ENCODE data around the gene BTG2. TPM values are rescaled to one million over a fixed set of nuclear protein-coding genes. Genes with fewer than 3 reads are reported as not detected.
A peak's percentile ranks its signal among the peaks of the same experiment; 100 is the strongest.

BTG2 gene
- total and polyA plus RNA-seq, 2 experiments from 2014 or later = 5.0 to 7.5 TPM

DNA sequence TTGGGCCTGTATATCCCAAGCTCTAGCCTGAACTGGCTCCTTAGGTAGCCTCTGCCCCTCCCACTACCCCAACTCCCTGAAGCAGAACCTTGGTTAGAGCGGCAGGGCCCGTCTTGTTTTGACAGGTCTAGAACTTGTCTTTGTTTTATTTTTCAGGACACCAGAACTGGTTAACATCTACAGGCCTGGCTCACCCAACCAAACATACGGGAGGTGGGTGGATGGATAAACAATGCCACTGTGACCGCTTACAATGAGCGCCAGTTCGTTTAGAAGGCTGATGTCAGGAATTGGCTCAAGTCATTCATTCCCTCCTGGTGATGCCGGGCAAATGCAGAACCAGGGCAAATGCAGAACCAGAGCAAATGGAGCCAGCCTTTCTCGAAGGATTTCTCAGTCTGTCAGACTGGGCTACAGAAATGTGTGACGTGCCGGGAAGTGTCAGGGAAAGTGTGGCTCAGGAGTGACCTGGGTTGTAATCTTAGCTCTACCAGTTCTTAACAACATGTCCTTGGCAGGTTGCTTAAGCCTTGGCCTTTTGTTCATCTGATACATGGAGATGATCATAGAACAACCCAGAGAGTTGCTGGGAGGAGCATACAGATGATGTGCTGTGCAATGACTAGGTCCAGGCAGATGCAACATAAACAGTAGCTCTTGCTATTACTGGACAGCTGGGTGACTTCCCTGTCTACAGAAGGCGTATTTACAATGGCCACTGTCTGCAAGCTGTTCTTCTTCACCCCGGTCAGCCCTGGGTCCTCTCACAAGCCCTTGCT is 30.5 kb upstream of the BTG2 start:
- TF ChIP-seq EZH2phosphoT487 (IDR thresholded peaks at IDR 0.05; ENCODE audit: insufficient read depth, low read depth) (no peak), EZH2 (IDR thresholded peaks at IDR 0.05; ENCODE audit: insufficient read depth, poor library complexity, severe bottlenecking) (no peak)
- Histone ChIP-seq H3K9me2 (ENCODE audit: insufficient read depth) (no peaks in the 10 kb centered on the region), H3K79me2 (ENCODE audit: insufficient read depth) (no peaks in the 10 kb centered on the region), H3K27ac (no peak overlapping the region), H2AFZ (no peak overlapping the region), H3F3A (ENCODE audit: insufficient read depth) (0 out of 2 replicates have a peak, but pooled peaks cover 12% of the 10 kb centered on the region), H3K9ac (no peak overlapping the region), H3K4me1 (ENCODE audit: insufficient read depth) (peaks cover 11% of the 10 kb centered on the region), H3K4me2 (ENCODE audit: unreplicated experiment) (no peak overlapping the region), H3K4me3 (no peak overlapping the region), H3K36me3 (ENCODE audit: low read depth) (no peaks in the 10 kb centered on the region), H3K9me3 (ENCODE audit: low read depth) (no peaks in the 10 kb centered on the region), H4K20me1 (ENCODE audit: insufficient read depth) (no peaks in the 10 kb centered on the region), H3K27me3 (replicated peaks; ENCODE audit: insufficient read depth) (no peaks in the 10 kb centered on the region)
- DNase-seq = peak; percentile 65
- in situ Hi-C loops (cut with MboI) = loop anchor here (5.0 to 10.0 kb wide), 2 partner anchors 63 to 210 kb away; no protein-coding TSS in a partner anchor
- 40 to 44% methylated on average over 12 of the region's 12 CpGs for WGBS, 2 experiments (ENCODE audit: low coverage in 1 of 2, low lambda C conversion rate in 2 of 2, missing lambda C conversion rate in 2 of 2)

DNA sequence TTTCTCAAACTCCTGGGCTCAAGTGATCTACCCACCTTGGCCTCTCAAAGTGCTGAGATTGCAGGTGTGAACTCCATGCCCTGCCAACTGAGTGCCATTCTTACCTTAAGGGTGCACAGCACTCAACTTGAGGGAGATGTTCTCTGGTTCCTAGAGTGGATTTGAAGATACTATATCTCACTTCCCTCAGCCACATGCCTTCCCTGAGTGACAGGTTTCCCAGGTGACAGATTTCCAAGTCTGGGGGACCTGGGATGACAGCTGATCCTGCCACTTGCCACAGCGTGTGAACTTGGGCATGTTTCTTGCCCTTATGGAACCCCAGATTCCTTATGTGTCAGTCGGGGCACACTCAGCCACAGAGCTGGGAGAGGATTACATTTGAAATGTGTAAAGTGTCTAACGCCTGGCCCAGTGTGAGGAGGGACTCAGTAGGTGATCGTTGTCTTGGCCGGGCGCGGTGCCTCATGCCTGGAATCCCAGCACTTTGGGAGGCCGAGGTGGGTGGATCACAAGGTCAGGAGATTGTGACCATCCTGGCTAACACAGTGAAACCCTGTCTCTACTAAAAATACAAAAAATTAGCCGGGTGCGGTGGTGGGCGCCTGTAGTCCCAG is 29.6 kb upstream of the BTG2 start:
- in situ Hi-C loops (cut with MboI) = loop anchor here (5.0 to 10.0 kb wide), 2 partner anchors 62 to 209 kb away; no protein-coding TSS in a partner anchor
- DNase-seq = no peak
- Histone ChIP-seq H3K27ac (no peak overlapping the region), H3K4me1 (ENCODE audit: insufficient read depth) (peaks cover 11% of the 10 kb centered on the region), H4K20me1 (ENCODE audit: insufficient read depth) (no peaks in the 10 kb centered on the region), H2AFZ (no peak overlapping the region), H3K9ac (no peak overlapping the region), H3K4me2 (ENCODE audit: unreplicated experiment) (no peak overlapping the region), H3K79me2 (ENCODE audit: insufficient read depth) (no peaks in the 10 kb centered on the region), H3K4me3 (no peak overlapping the region), H3K9me3 (ENCODE audit: low read depth) (no peaks in the 10 kb centered on the region), H3F3A (ENCODE audit: insufficient read depth) (0 out of 2 replicates have a peak, but pooled peaks cover 12% of the 10 kb centered on the region), H3K36me3 (ENCODE audit: low read depth) (no peaks in the 10 kb centered on the region), H3K27me3 (replicated peaks; ENCODE audit: insufficient read depth) (no peaks in the 10 kb centered on the region), H3K9me2 (ENCODE audit: insufficient read depth) (no peaks in the 10 kb centered on the region)
- TF ChIP-seq EZH2 (IDR thresholded peaks at IDR 0.05; ENCODE audit: insufficient read depth, poor library complexity, severe bottlenecking) (no peak), EZH2phosphoT487 (IDR thresholded peaks at IDR 0.05; ENCODE audit: insufficient read depth, low read depth) (no peak)
- WGBS, 2 experiments (ENCODE audit: low coverage in 1 of 2, low lambda C conversion rate in 2 of 2, missing lambda C conversion rate in 2 of 2) = 88 to 94% methylated on average over 11 of the region's 11 CpGs

DNA sequence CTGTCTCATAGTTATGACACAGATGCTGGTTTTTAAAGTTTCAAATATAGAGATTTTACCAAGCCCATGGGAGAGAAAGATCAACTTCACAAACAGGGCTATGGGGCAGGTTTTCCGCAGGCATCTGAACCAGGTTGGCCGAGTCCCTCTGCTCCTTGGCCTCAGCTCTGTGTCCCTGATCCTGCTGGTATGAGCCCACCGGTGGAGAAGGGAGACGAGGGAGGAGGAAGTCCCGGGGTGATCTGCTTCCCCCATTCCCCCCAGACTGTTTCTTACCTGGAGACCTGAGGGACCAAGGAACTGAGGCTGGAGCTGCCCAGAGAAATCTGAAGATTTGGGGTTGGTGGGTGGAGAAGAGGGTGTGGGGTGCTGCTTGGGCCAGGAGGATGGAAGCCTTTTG is 28.9 kb upstream of the BTG2 start:
- in situ Hi-C loops (cut with MboI) = loop anchor here (5.0 to 10.0 kb wide), 2 partner anchors 61 to 208 kb away; no protein-coding TSS in a partner anchor
- H3K27ac ChIP-seq = no peak overlapping the region
- no peak for DNase-seq

DNA sequence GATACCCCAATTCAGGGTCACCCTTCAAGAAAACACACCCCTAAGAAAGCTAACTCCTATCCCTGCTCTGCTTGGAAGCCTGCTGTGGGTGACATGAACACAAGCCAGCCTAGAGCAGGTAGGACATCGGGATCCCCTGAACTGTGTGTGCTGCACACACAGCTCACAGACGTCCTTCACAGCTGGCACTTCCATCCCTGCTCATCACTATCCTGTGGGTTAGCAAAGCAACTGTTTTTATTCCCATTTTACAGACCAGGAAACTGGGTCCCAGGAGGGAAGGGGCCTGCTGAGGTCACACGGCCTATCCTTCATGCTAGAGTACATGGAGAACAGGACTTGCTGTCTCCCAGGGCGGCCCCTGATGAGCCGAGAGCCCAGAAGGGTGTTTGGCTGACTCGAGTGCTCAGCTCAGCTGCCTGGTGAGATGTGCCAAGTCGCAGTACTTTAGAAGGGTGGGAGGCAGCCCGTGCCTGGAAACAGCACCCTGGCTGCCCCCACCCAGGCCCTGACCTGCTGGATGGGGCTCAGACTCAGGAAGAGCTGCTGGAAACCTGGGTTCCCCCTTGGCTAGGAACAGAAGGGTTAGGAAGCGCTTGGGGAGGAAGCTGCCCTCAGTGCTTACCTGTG is 28.3 kb upstream of the BTG2 start:
- peaks cover 11% of the 10 kb centered on the region for H3K4me1 ChIP-seq (ENCODE audit: insufficient read depth)
- H2AFZ ChIP-seq = no peak overlapping the region
- in situ Hi-C loops (cut with MboI) = loop anchor here (5.0 to 10.0 kb wide), 2 partner anchors 60 to 208 kb away; no protein-coding TSS in a partner anchor

More for the DNA sequence above, 28.9 kb upstream of the BTG2 start:
- Histone ChIP-seq H3K4me2 (ENCODE audit: unreplicated experiment) (no peak overlapping the region), H3K27me3 (replicated peaks; ENCODE audit: insufficient read depth) (no peaks in the 10 kb centered on the region), H3K79me2 (ENCODE audit: insufficient read depth) (no peaks in the 10 kb centered on the region), H3K9me2 (ENCODE audit: insufficient read depth) (no peaks in the 10 kb centered on the region), H3K9me3 (ENCODE audit: low read depth) (no peaks in the 10 kb centered on the region), H3K4me3 (no peak overlapping the region), H4K20me1 (ENCODE audit: insufficient read depth) (no peaks in the 10 kb centered on the region), H2AFZ (no peak overlapping the region), H3F3A (ENCODE audit: insufficient read depth) (0 out of 2 replicates have a peak, but pooled peaks cover 12% of the 10 kb centered on the region), H3K4me1 (ENCODE audit: insufficient read depth) (peaks cover 11% of the 10 kb centered on the region), H3K36me3 (ENCODE audit: low read depth) (no peaks in the 10 kb centered on the region), H3K9ac (no peak overlapping the region)
- no peak for TF ChIP-seq EZH2phosphoT487 (IDR thresholded peaks at IDR 0.05; ENCODE audit: insufficient read depth, low read depth)
- 74 to 76% methylated on average over 5 of the region's 5 CpGs for WGBS, 2 experiments (ENCODE audit: low coverage in 1 of 2, low lambda C conversion rate in 2 of 2, missing lambda C conversion rate in 2 of 2)

More for the DNA sequence above, 28.3 kb upstream of the BTG2 start:
- H3K4me2 ChIP-seq (ENCODE audit: unreplicated experiment) = no peak overlapping the region
- DNase-seq = no peak
- H3K9me2 ChIP-seq (ENCODE audit: insufficient read depth) = no peaks in the 10 kb centered on the region
- no peaks in the 10 kb centered on the region for H4K20me1 ChIP-seq (ENCODE audit: insufficient read depth)
- H3F3A ChIP-seq (ENCODE audit: insufficient read depth) = 0 out of 2 replicates have a peak, but pooled peaks cover 12% of the 10 kb centered on the region
- no peak overlapping the region for H3K4me3 ChIP-seq
- WGBS, 2 experiments (ENCODE audit: low coverage in 1 of 2, low lambda C conversion rate in 2 of 2, missing lambda C conversion rate in 2 of 2) = 76 to 80% methylated on average over 9 of the region's 9 CpGs
- H3K36me3 ChIP-seq (ENCODE audit: low read depth) = no peaks in the 10 kb centered on the region
- H3K27ac ChIP-seq = no peak overlapping the region
- no peaks in the 10 kb centered on the region for H3K9me3 ChIP-seq (ENCODE audit: low read depth)
- H3K79me2 ChIP-seq (ENCODE audit: insufficient read depth) = no peaks in the 10 kb centered on the region
- no peak for TF ChIP-seq EZH2 (IDR thresholded peaks at IDR 0.05; ENCODE audit: insufficient read depth, poor library complexity, severe bottlenecking)
- TF ChIP-seq EZH2phosphoT487 (IDR thresholded peaks at IDR 0.05; ENCODE audit: insufficient read depth, low read depth) = no peak
- no peak overlapping the region for H3K9ac ChIP-seq
- H3K27me3 ChIP-seq (replicated peaks; ENCODE audit: insufficient read depth) = no peaks in the 10 kb centered on the region
